WTC11 (cell line): ENCODE measurements around the gene CREM.

Experiments
- ATF1 ChIP-seq: sonication (generic); formaldehyde crosslinking; IDR thresholded peaks from 2 replicates; pipeline ENCODE4 v1.8.1; 2023; ENCODE audit warnings: mild to moderate bottlenecking, moderate library complexity, missing genetic modification reagents
- CBFB ChIP-seq: sonication (generic); formaldehyde crosslinking; IDR thresholded peaks from 2 replicates; pipeline ENCODE4 v1.8.1; 2022; ENCODE audit warnings: mild to moderate bottlenecking, low read depth, missing genetic modification reagents
- CREM ChIP-seq: sonication (generic); formaldehyde crosslinking; IDR thresholded peaks from 2 replicates; pipeline ENCODE4 v1.8.1; 2022; ENCODE audit warnings: mild to moderate bottlenecking, missing genetic modification reagents, moderate library complexity
- CTCF ChIP-seq: fragments of 200-600 bp; IDR thresholded peaks from 2 replicates; pipeline ENCODE4 v1.8.0; 2022; ENCODE audit warnings: antibody characterized with exemption
- ELF4 ChIP-seq: sonication (generic); formaldehyde crosslinking; IDR thresholded peaks from 2 replicates; pipeline ENCODE4 v1.8.1; 2022; ENCODE audit warnings: low read depth, mild to moderate bottlenecking, moderate library complexity, missing genetic modification reagents
- ETV6 ChIP-seq: sonication (generic); formaldehyde crosslinking; IDR thresholded peaks from 2 replicates; pipeline ENCODE4 v1.8.1; 2022; ENCODE audit warnings: mild to moderate bottlenecking, missing genetic modification reagents
- FOXK1 ChIP-seq: sonication (generic); formaldehyde crosslinking; IDR thresholded peaks from 2 replicates; pipeline ENCODE4 v1.8.0; 2022; ENCODE audit warnings: mild to moderate bottlenecking, moderate library complexity, missing genetic modification reagents
- NR2C2 ChIP-seq: sonication (generic); formaldehyde crosslinking; IDR thresholded peaks from 2 replicates; pipeline ENCODE4 v1.8.0; 2022; ENCODE audit warnings: mild to moderate bottlenecking, missing genetic modification reagents
- STAT6 ChIP-seq: sonication (generic); formaldehyde crosslinking; conservative IDR thresholded peaks from 2 replicates; pipeline ENCODE4 v1.8.1; 2023; ENCODE audit warnings: mild to moderate bottlenecking, low read depth, missing genetic modification reagents, moderate library complexity
- ZNF317 ChIP-seq: sonication (generic); formaldehyde crosslinking; IDR thresholded peaks from 2 replicates; pipeline ENCODE4 v1.8.1; 2023; ENCODE audit warnings: low read depth, mild to moderate bottlenecking, moderate library complexity, missing genetic modification reagents, borderline replicate concordance
- ZNF423 ChIP-seq: fragments of 250-450 bp; sonication (Bioruptor Pico); IDR thresholded peaks from 2 replicates; pipeline ENCODE4 v2.1.2; 2022; ENCODE audit warnings: mild to moderate bottlenecking, moderate library complexity
- ZNF512 ChIP-seq: sonication (generic); formaldehyde crosslinking; IDR thresholded peaks from 2 replicates; pipeline ENCODE4 v1.8.1; 2022; ENCODE audit warnings: missing genetic modification reagents, borderline replicate concordance
- TF ChIP-seq, protein P1 (sequence below): sonication (generic); formaldehyde crosslinking; IDR thresholded peaks from 2 replicates; pipeline ENCODE4 v1.8.1; 2023; ENCODE audit warnings: mild to moderate bottlenecking, missing genetic modification reagents, moderate library complexity
- TF ChIP-seq, protein P2 (sequence below): sonication (generic); formaldehyde crosslinking; IDR thresholded peaks from 2 replicates; pipeline ENCODE4 v1.8.0; 2022; ENCODE audit warnings: mild to moderate bottlenecking, missing genetic modification reagents

DNA sequence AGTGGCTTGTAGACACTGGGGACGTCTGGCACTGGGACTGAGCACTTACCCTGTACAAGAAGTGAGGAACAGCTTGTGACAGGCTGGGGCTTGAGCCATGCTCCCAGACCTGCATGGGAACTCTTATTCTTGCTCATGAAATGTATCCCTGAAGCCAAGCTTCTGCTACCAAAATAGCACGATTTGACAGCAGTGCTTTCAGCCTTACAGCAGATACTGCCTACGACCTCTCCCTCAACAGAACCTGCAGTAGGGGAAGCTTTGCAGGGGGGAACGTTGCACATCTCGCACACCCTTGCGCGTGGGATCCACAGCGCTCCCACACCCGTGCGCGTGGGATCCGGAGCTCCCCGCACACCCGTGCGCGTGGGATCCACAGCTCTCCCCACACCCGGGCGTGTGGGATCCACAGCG lies 88.0 kb downstream of the CREM start:
- TF ChIP-seq ZNF423 (CRISPR knock-in tag) (no peak), ETV6 (CRISPR knock-in tag) (no peak), CTCF (no peak), ZNF317 (CRISPR knock-in tag) (no peak), FOXK1 (CRISPR knock-in tag) (no peak), STAT6 (no peak), ZNF512 (no peak), ELF4 (CRISPR knock-in tag) (no peak), NR2C2 (CRISPR knock-in tag) (no peak), CBFB (no peak), CREM (CRISPR knock-in tag) (no peak), ATF1 (CRISPR knock-in tag) (no peak)
- TF ChIP-seq, protein P1, sequence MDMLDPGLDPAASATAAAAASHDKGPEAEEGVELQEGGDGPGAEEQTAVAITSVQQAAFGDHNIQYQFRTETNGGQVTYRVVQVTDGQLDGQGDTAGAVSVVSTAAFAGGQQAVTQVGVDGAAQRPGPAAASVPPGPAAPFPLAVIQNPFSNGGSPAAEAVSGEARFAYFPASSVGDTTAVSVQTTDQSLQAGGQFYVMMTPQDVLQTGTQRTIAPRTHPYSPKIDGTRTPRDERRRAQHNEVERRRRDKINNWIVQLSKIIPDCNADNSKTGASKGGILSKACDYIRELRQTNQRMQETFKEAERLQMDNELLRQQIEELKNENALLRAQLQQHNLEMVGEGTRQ (CRISPR knock-in tag) = no peak
- TF ChIP-seq, protein P2, sequence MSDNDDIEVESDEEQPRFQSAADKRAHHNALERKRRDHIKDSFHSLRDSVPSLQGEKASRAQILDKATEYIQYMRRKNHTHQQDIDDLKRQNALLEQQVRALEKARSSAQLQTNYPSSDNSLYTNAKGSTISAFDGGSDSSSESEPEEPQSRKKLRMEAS (CRISPR knock-in tag) = no peak
